ENCODE measurements around the gene C18orf54. TPM values are rescaled to one million over a fixed set of nuclear protein-coding genes. Genes with fewer than 3 reads are reported as not detected.
"Not testable (repeated sequence)": the region's sequence is repeated elsewhere in the genome, so short reads cannot be mapped to it uniquely, and the experiment has no call there.

Gene C18orf54
- total RNA-seq, 2 experiments from 2014 or later = 13.9 to 16.4 TPM

DNA sequence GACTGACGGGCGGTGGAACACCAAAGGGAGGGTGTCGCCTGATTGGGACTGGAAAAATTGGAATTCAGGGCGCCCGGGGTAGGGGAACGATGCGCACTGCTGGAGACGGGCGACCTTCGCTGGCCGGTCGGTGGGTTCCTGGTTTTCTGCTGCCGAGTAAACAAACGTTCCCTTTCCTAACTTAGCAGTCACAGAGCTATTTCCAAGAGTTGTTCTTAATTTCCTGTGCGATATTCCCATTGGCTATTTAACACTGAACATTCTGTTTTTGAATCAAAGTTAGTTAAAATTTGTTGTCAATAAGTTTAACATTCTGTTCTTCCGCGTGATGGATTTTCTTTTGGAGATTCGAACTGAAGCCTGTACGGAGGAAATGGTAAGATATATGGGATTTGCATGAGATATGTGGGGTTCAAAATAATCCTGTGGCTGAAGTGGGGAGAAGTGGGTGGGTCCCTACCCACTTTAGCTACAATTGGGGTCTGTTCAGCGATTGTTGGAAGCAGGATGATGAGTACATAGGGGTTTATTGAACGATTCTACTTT, 862 bp downstream of the C18orf54 start:
- H3K9me3 Mint-ChIP-seq (ENCODE audit: low read depth) = no peaks in the 10 kb centered on the region
- no peak for DNase-seq
- CTCF ChIA-PET = interaction anchor here (0.7 to 3.2 kb wide), 9 partner anchors 16 to 329 kb away, joined by 3 to 19 read pairs (median 3); partner anchors contain the start of gene POLI
- H3K27me3 Mint-ChIP-seq = no peaks in the 10 kb centered on the region
- ATAC-seq = peak; percentile 7
- peak overlapping the region; percentile 97 for H3K27ac Mint-ChIP-seq
- peak overlapping the region; percentile 95 for H3K4me3 Mint-ChIP-seq
- H3K4me1 Mint-ChIP-seq = peaks cover 25% of the 10 kb centered on the region
- peaks cover 25% of the 10 kb centered on the region for H3K36me3 Mint-ChIP-seq

DNA sequence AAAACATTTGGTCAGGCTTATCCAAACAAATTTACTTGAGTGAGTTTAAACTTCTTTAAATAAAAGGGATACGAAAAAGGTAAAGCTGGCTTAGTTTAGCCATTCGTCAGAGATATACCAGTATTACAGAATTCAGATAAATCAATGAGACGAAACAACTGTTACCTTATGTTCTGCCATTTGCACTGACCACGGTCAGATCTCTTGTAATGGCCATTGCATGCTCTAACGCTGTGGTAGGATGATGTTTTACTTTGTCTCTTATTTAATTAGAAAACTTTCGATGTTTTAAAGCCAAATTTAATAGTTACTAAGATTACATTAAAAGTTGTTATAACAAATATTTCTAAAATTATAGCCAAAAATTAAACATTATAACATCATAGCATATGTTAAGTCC, 1.5 kb downstream of the C18orf54 start:
- H3K4me1 Mint-ChIP-seq = peaks cover 25% of the 10 kb centered on the region
- ATAC-seq = no peak
- CTCF ChIA-PET = interaction anchor here (1.1 to 3.2 kb wide), 2 partner anchors 16 to 136 kb away, joined by 3 to 19 read pairs; no protein-coding TSS in a partner anchor
- H3K27me3 Mint-ChIP-seq = no peaks in the 10 kb centered on the region
- DNase-seq = no peak
- peaks cover 28% of the 10 kb centered on the region for H3K36me3 Mint-ChIP-seq
- H3K9me3 Mint-ChIP-seq (ENCODE audit: low read depth) = no peaks in the 10 kb centered on the region
- H3K4me3 Mint-ChIP-seq = peak overlapping the region; percentile 95
- no peak overlapping the region for H3K27ac Mint-ChIP-seq

DNA sequence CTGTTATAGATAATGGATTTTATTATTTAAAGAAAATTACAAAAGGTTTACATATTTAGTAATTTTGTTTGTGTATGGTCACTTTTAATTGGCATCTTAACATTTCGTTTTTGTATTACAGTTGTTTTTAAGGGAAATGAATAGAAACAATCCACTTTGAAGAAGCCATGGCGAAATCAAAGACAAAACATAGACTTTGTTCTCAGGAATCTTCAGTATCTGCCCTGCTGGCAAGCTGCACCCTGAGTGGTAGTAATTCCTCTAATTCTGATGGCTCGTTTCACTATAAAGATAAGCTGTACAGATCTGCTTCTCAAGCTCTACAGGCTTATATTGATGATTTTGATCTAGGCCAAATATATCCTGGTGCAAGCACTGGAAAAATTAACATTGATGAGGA, 2.7 kb downstream of the C18orf54 start:
- H3K27ac Mint-ChIP-seq = no peak overlapping the region
- H3K27me3 Mint-ChIP-seq = no peaks in the 10 kb centered on the region
- CTCF ChIA-PET = interaction anchor here (0.7 to 1.5 kb wide), 2 partner anchors 16 to 21 kb away, joined by 3 read pairs; no protein-coding TSS in a partner anchor
- H3K4me1 Mint-ChIP-seq = peaks cover 25% of the 10 kb centered on the region
- H3K4me3 Mint-ChIP-seq = no peak overlapping the region
- no peaks in the 10 kb centered on the region for H3K9me3 Mint-ChIP-seq (ENCODE audit: low read depth)
- DNase-seq = no peak
- peaks cover 28% of the 10 kb centered on the region for H3K36me3 Mint-ChIP-seq
- no peak for ATAC-seq

DNA sequence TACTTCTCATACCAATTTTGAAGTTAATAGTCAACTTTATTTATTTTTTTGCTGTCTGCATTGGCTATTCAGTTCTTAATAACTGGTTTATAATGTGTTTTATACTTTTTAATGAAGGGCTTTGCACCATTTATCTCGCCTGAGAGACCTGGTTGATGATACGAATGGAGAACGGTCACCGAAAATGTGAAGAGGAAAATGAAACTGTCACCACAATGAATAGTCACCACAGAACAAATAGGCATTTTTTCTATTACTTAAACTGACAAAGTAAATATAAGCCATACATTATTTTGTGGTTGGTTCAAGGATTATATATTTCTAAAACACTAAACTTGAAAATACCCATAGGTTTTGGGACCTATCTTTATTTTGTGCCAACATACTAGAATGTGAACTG, 20.4 kb downstream of the C18orf54 start:
- ATAC-seq (no peak), DNase-seq (no peak)
- Mint-ChIP-seq H3K4me3 (peak overlapping the region; percentile 23), H3K27ac (peak overlapping the region; percentile 13), H3K9me3 (ENCODE audit: low read depth) (no peaks in the 10 kb centered on the region), H3K36me3 (peaks cover 29% of the 10 kb centered on the region), H3K4me1 (peaks cover 4% of the 10 kb centered on the region), H3K27me3 (no peaks in the 10 kb centered on the region)
- CTCF ChIA-PET = interaction anchor here (0.7 to 1.3 kb wide), 2 partner anchors 11 to 14 kb away, joined by 3 read pairs; no protein-coding TSS in a partner anchor

DNA sequence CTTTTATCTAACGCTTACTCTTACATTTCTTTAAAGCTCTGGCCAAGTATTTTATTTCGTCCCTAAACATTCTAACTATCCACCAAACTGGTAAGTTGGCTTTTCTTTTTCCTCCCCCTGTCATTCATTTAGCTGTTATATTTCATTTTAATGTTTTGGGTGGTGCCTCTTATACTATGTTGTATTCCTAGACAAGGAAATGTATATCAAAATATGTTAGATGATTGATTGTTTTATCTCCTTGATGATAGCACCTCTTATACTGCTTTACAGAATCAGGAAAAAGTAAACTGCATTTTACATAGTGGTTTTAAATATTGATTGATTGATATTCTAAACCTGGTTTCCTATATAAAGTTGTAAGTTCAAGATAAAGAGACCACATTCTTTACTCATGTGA, 23.9 kb downstream of the C18orf54 start:
- H3K27me3 Mint-ChIP-seq = no peaks in the 10 kb centered on the region
- H3K4me3 Mint-ChIP-seq = no peak overlapping the region
- H3K9me3 Mint-ChIP-seq (ENCODE audit: low read depth) = no peaks in the 10 kb centered on the region
- peaks cover 18% of the 10 kb centered on the region for H3K36me3 Mint-ChIP-seq
- H3K27ac Mint-ChIP-seq = no peak overlapping the region
- H3K4me1 Mint-ChIP-seq = peaks cover 4% of the 10 kb centered on the region
- ATAC-seq = no peak
- CTCF ChIA-PET = interaction anchor here (0.8 kb wide), 1 partner anchor 21 kb away, joined by 3 read pairs; no protein-coding TSS in a partner anchor
- DNase-seq = no peak

DNA sequence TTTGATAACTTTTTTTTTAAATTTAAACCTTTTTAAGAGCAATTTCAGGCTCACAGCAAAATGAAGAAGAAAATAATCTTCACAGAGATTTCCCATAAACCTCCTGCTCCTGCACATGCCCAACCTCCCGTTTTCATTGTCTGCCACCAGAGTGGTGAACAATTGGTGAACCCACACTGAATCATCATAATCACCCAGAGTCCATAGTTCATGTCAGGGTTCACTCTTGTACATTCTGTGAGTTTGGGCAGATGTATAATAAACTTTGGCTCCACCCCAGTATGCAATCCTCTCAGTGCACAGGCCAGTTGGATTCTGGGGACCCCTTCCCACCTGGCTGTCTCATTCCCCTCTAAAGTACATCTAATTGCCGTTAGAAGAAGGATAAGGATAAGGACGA, 24.4 kb downstream of the C18orf54 start:
- CTCF ChIA-PET = no interaction called here
- ATAC-seq (no peak), DNase-seq (no peak)
- peaks cover 4% of the 10 kb centered on the region for H3K4me1 Mint-ChIP-seq
- no peaks in the 10 kb centered on the region for H3K9me3 Mint-ChIP-seq (ENCODE audit: low read depth)
- H3K27ac Mint-ChIP-seq = no peak overlapping the region
- H3K4me3 Mint-ChIP-seq = no peak overlapping the region
- peaks cover 19% of the 10 kb centered on the region for H3K36me3 Mint-ChIP-seq
- no peaks in the 10 kb centered on the region for H3K27me3 Mint-ChIP-seq

DNA sequence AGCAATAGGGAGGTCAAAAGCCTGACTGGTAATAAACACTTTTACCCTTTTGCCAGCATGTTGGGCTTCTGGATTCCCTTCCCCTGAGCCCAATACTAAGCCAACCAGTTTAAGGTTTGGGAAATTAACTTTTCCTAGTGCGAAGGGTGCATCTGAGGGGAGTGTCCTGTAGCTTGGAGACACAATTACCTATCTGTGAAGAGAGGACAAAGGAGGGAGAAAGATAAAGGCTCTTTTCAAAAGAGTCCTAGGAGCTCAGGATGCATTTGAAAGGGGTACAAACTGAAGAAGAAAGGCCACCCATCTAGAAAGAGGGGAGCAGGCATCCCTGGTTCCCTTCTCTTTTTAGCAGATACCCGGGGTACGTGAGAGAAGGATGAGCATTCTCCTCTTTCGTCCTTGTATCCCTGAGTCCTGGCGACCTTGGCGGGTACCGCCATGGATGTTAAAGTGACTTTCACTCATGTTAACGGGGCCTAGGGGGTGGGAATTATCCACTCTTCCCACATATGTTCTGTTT, 25.1 kb downstream of the C18orf54 start:
- ATAC-seq = no peak
- H3K4me3 Mint-ChIP-seq = no peak overlapping the region
- no peaks in the 10 kb centered on the region for H3K9me3 Mint-ChIP-seq (ENCODE audit: low read depth)
- H3K27ac Mint-ChIP-seq = no peak overlapping the region
- peaks cover 19% of the 10 kb centered on the region for H3K36me3 Mint-ChIP-seq
- no peak for DNase-seq
- no peaks in the 10 kb centered on the region for H3K27me3 Mint-ChIP-seq
- CTCF ChIA-PET = no interaction called here
- peaks cover 3% of the 10 kb centered on the region for H3K4me1 Mint-ChIP-seq

DNA sequence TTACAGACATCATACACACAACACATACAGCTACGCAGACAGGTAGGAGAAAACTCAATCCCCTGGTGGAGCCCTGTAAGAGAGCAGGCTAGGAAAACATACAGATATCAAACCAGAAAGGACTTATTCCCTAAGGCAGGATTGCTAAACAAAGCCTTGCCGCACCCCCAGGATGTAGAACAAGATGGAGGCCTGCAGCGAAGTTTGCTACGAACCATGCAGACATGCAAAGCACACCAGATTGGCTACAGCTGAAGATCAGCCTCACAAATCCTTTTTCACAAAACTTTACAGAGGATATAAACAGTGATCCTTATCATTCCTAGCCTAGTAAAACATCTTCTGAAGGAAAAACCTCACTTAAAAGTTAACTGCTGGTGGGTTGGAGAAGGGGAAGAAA, 28.3 kb downstream of the C18orf54 start:
- Mint-ChIP-seq H3K9me3 (ENCODE audit: low read depth) (no peaks in the 10 kb centered on the region), H3K27me3 (peaks cover 5% of the 10 kb centered on the region), H3K4me1 (peaks cover 16% of the 10 kb centered on the region), H3K27ac (no peak overlapping the region), H3K4me3 (no peak overlapping the region), H3K36me3 (peaks cover 13% of the 10 kb centered on the region)
- ATAC-seq (no peak), DNase-seq (no peak)
- CTCF ChIA-PET = no interaction called here

DNA sequence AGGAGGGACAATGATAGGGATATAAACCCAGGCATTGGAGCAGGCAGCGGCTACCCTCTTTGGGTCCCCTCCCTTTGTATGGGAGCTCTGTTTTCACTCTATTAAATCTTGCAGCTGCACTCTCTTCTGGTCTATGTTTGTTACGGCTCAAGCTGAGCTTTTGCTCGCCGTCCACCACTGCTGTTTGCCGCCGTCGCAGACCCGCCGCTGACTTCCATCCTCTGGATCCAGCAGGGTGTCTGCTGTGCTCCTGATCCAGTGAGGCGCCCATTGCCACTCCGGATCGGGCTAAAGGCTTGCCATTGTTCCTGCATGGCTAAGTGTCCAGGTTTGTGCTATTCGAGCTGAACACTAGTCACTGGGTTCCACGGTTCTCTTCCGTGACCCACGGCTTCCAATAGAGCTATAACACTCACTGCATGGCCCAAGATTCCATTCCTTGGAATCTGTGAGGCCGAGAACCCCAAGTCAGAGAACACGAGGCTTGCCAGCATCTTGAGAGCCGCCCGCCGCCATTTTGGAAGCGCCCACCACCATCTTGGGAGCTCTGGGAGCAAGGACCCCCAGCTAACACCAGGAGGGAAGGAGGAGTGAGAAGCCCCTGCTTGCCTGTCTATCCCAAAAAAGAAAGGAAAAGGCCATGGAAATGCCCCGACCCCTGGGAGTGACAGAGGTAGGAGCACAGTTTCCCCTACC, 29.2 kb downstream of the C18orf54 start:
- ATAC-seq; H3K4me3 Mint-ChIP-seq; H3K27me3 Mint-ChIP-seq; DNase-seq; H3K27ac Mint-ChIP-seq; H3K9me3 Mint-ChIP-seq (ENCODE audit: low read depth); CTCF ChIA-PET; H3K36me3 Mint-ChIP-seq: not testable (repeated sequence)
- H3K4me1 Mint-ChIP-seq = peaks cover 17% of the 10 kb centered on the region

DNA sequence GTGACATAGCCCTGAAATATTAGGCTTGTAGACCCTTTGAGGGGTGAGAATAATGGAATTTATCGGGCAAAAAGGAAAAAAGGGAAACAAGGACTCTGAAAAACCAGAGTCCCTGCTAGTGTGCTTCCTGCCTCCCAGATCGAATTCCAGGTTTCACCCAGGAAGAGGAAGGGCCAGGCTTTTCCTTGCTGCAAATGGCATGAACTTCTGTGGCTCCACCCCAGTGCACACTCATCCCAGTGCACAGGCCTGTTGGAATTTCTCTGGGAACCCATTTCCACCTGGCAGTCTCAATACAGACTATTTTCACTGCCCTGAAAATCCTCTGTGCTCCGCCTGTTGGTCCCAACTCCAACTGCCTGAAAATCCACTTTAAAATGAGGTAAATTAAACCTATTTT, 29.9 kb downstream of the C18orf54 start:
- Mint-ChIP-seq H3K36me3 (peaks cover 3% of the 10 kb centered on the region), H3K4me1 (peaks cover 17% of the 10 kb centered on the region), H3K27me3 (peaks cover 10% of the 10 kb centered on the region), H3K27ac (no peak overlapping the region), H3K4me3 (no peak overlapping the region), H3K9me3 (ENCODE audit: low read depth) (no peaks in the 10 kb centered on the region)
- DNase-seq (no peak), ATAC-seq (no peak)
- CTCF ChIA-PET = no interaction called here

DNA sequence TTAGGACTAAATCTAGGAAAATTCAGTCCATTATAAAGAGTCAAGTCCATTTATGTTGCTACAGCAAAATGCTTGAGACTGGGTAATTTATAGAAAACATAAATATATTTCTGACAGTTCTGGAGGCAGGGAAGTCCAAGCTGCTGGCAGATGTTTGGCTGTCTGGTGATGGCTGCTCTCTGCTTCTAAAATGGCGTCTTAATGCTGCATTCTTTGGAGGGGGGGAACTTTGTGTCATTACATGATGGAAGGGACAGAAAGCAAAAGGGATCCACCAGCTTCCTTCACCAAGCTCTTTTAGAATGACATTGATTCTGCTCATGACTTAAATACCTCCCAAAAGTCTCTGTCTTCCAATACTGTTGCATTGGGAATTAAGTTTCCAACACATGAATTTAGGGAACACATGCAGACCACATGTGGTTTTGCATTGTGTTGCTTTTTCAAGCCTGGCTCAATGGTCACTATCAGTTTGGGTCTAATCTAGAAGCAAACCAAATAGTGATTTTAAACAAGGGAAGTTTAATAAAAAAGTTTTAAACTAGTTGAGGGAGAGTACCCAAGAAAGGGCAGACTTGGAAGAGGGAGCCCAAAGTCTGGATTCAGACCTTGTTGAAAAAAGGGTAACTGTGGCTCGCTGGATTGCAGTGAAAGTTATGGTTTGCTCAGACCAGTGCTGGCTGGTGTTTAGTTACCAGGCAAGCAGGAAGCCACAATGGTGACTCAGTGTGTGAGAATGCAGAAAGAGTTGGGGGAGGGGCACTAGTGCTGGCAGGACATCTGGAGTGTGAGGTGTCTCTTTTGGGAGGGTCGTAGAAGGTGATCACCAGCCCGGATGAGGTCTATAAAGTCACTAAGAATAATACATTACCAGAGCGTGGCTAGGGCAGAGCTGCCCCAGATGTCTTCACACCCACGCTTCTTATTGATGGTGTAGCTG, 30.8 kb downstream of the C18orf54 start:
- Mint-ChIP-seq H3K27me3 (peaks cover 14% of the 10 kb centered on the region), H3K4me1 (peaks cover 17% of the 10 kb centered on the region), H3K27ac (no peak overlapping the region), H3K36me3 (peaks cover 3% of the 10 kb centered on the region), H3K9me3 (ENCODE audit: low read depth) (no peaks in the 10 kb centered on the region), H3K4me3 (no peak overlapping the region)
- peak; percentile 80 for DNase-seq
- ATAC-seq = peak; percentile 88
- CTCF ChIA-PET = interaction anchor here (0.9 to 1.4 kb wide), 3 partner anchors 11 to 318 kb away, joined by 3 read pairs; no protein-coding TSS in a partner anchor

DNA sequence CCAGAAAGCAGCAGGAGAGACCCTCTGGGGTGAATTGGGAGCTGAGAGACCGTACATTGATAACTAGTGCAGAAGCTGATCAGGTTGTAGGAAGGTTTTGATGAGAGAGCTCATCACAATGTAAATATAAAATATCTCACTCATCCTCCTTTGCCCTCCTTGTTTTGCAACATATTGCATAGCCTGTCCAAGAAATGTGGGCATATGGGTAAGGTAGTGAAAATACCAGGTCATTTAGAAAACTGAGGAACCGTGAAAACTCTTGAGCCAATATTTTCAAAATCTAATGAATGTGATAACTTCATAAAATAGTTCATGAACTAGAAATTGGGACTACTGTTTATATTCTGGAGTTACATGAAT, 31.4 kb downstream of the C18orf54 start:
- Mint-ChIP-seq H3K9me3 (ENCODE audit: low read depth) (no peaks in the 10 kb centered on the region), H3K27ac (no peak overlapping the region), H3K36me3 (peaks cover 3% of the 10 kb centered on the region), H3K4me1 (peaks cover 17% of the 10 kb centered on the region), H3K4me3 (no peak overlapping the region), H3K27me3 (peaks cover 14% of the 10 kb centered on the region)
- DNase-seq = no peak
- ATAC-seq = no peak
- CTCF ChIA-PET = interaction anchor here (0.9 to 1.4 kb wide), 3 partner anchors 11 to 317 kb away, joined by 3 read pairs; no protein-coding TSS in a partner anchor

DNA sequence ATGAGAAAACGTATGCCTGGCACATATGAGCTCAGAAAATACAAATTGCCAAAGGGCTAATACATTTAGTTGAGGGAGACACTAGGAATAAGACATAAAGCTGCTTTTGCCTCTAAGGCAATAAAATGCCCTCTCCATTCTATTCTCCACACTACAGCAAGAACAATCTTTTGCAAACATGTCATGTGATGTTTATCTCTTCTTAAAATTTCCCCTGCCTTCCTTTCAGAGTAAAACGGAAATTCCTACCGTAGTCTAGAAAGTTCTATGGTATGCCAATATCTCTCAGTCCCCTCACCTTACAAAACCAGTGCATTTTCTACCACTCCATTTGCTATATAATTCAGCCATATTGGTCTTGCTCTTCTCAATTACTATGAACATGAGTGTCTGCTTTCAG, 33.1 kb downstream of the C18orf54 start:
- Mint-ChIP-seq H3K4me3 (no peak overlapping the region), H3K9me3 (ENCODE audit: low read depth) (no peaks in the 10 kb centered on the region), H3K4me1 (peaks cover 17% of the 10 kb centered on the region), H3K27ac (no peak overlapping the region), H3K36me3 (peaks cover 2% of the 10 kb centered on the region), H3K27me3 (peaks cover 14% of the 10 kb centered on the region)
- DNase-seq (no peak), ATAC-seq (no peak)
- CTCF ChIA-PET = interaction anchor here (0.5 to 1.5 kb wide), 6 partner anchors 33 to 596 kb away, joined by 3 to 6 read pairs (median 4); partner anchors contain the start of genes C18orf54 and STARD6
